ENCODE data around the gene TMEM214. TPM values are rescaled to one million over a fixed set of nuclear protein-coding genes. Genes with fewer than 3 reads are reported as not detected.
A peak's percentile ranks its signal among the peaks of the same experiment; 100 is the strongest.

TMEM214 gene
- total RNA-seq = 100 to 1,000 TPM in 1 of 2 donors, 10 to 100 TPM in 1; 96.4 to 106 TPM
- polyA plus RNA-seq = 10 to 100 TPM; 30.2 to 93.3 TPM
- long read RNA-seq, donor 1, partial matches to known transcripts = 27 of 42 reads
- long read RNA-seq, donor 1, other reads (novel, unspliced or antisense) = 8 of 42 reads
- long read RNA-seq, donor 2, transcript TMEM214-201 (17 exons, 2,990 nt) = major isoform, 16 of 33 reads
- long read RNA-seq, donor 2, partial matches to known transcripts = 14 of 33 reads
- long read RNA-seq, donor 2, other reads (novel, unspliced or antisense) = 1 of 33 reads

DNA sequence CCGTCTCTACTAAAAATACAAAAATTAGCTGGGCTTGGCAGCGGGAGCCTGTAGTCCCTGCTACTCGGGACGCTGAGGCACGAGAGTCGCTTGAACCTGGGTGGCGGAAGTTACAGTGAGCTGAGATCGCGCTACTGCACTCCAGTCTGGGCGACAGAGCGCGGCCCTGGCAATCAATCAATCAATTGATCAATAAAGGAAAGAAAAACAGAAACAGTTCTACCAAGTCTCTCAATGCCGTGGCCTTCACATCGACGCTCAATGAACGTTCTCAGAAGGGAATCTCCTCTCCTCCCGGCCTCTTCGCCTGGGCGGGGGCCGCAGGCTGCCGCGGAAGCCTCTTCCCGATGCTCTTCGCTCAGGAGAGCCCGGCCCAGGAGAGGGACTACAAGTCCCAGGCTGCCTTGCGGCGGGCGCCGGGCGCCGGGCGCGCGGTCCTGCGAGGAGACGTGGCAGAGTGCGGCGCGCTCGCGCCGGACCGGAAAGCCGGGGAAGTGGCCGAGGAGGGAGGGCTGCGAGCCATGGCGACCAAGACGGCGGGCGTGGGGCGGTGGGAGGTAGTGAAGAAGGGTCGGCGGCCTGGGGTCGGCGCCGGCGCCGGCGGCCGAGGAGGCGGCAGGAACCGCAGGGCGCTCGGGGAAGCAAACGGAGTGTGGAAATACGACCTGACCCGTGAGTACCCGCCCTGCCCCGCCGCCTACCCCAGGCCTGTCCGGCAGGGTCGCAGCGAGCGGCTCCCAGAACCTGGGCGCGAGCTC is at the start of gene TMEM214:
Gene TMEM214 (plus strand): TSS at position 471 of the 758 bp plus-strand sequence. CDS start 51 bp downstream, at position 522.
- WGBS, 2 donors = 0 to 1% methylated on average over 73 to 76 of the region's 76 CpGs
- H3K4me1 ChIP-seq (ENCODE audit: control insufficient read depth in 1 of 2, insufficient read depth in 2 of 2, low read length in 2 of 2) = peaks cover 0 to 3% of the 10 kb centered on the region in 2 donors
- H3K27me3 ChIP-seq (ENCODE audit: control insufficient read depth in 1 of 2, insufficient read depth in 2 of 2, low read length in 1 of 2) = no peaks in the 10 kb centered on the region
- peak; percentile 97 for ATAC-seq (ENCODE audit: low FRiP score)
- peak; percentile 94 to 96 for DNase-seq
- H3K4me3 ChIP-seq (ENCODE audit: low read length in 2 of 2) = peak within 1 kb of the TSS; percentile 67 to 71
- peaks cover 0 to 8% of the 10 kb centered on the region in 2 donors for H3K36me3 ChIP-seq (ENCODE audit: control insufficient read depth in 1 of 2, insufficient read depth in 2 of 2, low read length in 1 of 2)
- no peaks in the 10 kb centered on the region for H3K9me3 ChIP-seq (ENCODE audit: control insufficient read depth, low read length)
- intact Hi-C loops (cut with DNase I) = loop anchor here (5.0 kb wide), 1 partner anchor 50 kb away; no protein-coding TSS in a partner anchor
- H3K27ac ChIP-seq (ENCODE audit: low read depth in 1 of 2, low read length in 2 of 2) = peak within 1 kb of the TSS in 1 of 2 donors; percentile 79

DNA sequence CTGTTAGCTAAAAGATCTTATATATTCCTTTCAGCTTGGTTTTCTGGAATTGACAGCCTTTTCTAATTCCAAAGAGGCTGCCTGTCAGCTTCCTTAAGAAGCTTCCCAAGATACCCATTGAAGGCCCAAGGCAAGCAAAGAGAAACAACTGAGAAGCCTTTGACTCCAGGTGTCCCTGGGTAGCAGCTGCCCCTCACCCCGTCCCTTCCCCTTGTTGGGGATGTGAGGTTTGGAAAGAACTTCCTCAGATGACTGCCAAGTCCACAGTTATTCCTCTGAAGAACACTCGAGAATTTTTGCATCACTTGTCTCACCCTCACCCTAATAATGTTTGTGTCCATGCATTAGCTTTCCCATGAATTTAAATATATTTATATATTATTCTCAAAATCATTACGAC is 49.0 kb upstream of the TMEM214 start:
- ATAC-seq (ENCODE audit: low FRiP score) = no peak
- Histone ChIP-seq H3K27ac (ENCODE audit: low read depth in 1 of 2, low read length in 2 of 2) (no peak overlapping the region), H3K4me1 (ENCODE audit: control insufficient read depth in 1 of 2, insufficient read depth in 2 of 2, low read length in 2 of 2) (peaks cover 0 to 2% of the 10 kb centered on the region in 2 donors), H3K27me3 (ENCODE audit: control insufficient read depth in 1 of 2, insufficient read depth in 2 of 2, low read length in 1 of 2) (no peaks in the 10 kb centered on the region), H3K36me3 (ENCODE audit: control insufficient read depth in 1 of 2, insufficient read depth in 2 of 2, low read length in 1 of 2) (no peaks in the 10 kb centered on the region), H3K4me3 (ENCODE audit: low read length in 2 of 2) (no peak overlapping the region), H3K9me3 (ENCODE audit: control insufficient read depth, low read length) (no peaks in the 10 kb centered on the region)
- no peak for DNase-seq
- intact Hi-C loops (cut with DNase I) = no loop called here
- 82 to 84% methylated on average over 3 of the region's 3 CpGs for WGBS, 2 donors

DNA sequence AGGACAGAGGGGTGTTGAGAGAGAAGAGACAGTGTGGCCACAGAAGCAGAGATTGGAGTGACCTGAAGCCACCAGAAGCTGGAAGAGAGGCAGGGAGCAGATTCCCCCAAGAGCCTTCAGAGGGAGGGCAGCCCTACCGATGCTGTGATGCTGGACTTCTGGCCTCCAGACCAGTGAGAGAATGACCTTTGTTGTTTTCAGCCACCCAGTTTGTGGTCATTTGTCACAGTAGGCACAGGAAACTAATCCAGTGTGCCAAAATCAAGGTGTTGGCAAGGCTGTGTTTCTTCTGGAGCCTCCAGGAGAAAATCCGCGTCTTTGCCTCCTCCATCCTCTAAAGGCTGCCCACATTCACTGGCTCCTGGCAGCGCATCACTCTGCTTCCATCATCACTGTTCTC is 47.0 kb upstream of the TMEM214 start:
- Histone ChIP-seq H3K27ac (ENCODE audit: low read depth in 1 of 2, low read length in 2 of 2) (no peak overlapping the region), H3K36me3 (ENCODE audit: control insufficient read depth in 1 of 2, insufficient read depth in 2 of 2, low read length in 1 of 2) (no peaks in the 10 kb centered on the region), H3K27me3 (ENCODE audit: control insufficient read depth in 1 of 2, insufficient read depth in 2 of 2, low read length in 1 of 2) (no peaks in the 10 kb centered on the region), H3K4me3 (ENCODE audit: low read length in 2 of 2) (no peak overlapping the region), H3K4me1 (ENCODE audit: control insufficient read depth in 1 of 2, insufficient read depth in 2 of 2, low read length in 2 of 2) (peaks cover 0 to 2% of the 10 kb centered on the region in 2 donors), H3K9me3 (ENCODE audit: control insufficient read depth, low read length) (no peaks in the 10 kb centered on the region)
- 84 to 85% methylated on average over 4 of the region's 4 CpGs for WGBS, 2 donors
- intact Hi-C loops (cut with DNase I) = no loop called here
- ATAC-seq (ENCODE audit: low FRiP score) (no peak), DNase-seq (no peak)

DNA sequence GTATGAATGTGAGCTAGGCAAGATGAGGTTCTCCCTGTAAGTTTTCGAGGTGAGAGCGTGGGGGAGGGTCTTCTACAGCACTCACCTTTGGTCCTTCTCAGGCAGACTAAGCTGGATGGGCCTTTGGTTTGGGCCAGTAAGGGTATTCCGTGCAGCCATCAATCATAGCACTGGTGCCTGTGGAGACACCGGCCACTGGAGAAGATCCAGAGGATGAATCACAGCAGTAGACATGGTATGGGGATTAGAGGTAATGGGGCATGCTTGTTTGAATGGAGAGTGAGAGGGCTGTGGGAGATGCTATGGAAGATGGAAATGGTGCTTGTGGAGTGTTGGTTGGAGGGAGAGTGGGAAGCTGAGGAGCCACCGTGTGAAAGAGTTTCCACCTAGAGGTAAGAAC is 46.2 kb upstream of the TMEM214 start:
- H3K36me3 ChIP-seq (ENCODE audit: control insufficient read depth in 1 of 2, insufficient read depth in 2 of 2, low read length in 1 of 2) = no peaks in the 10 kb centered on the region
- H3K9me3 ChIP-seq (ENCODE audit: control insufficient read depth, low read length) = no peaks in the 10 kb centered on the region
- H3K4me1 ChIP-seq (ENCODE audit: control insufficient read depth in 1 of 2, insufficient read depth in 2 of 2, low read length in 2 of 2) = peaks cover 0 to 2% of the 10 kb centered on the region in 2 donors
- 89 to 91% methylated on average over 5 of the region's 5 CpGs for WGBS, 2 donors
- no peak overlapping the region for H3K27ac ChIP-seq (ENCODE audit: low read depth in 1 of 2, low read length in 2 of 2)
- no peak overlapping the region for H3K4me3 ChIP-seq (ENCODE audit: low read length in 2 of 2)
- DNase-seq = no peak
- no peak for ATAC-seq (ENCODE audit: low FRiP score)
- no peaks in the 10 kb centered on the region for H3K27me3 ChIP-seq (ENCODE audit: control insufficient read depth in 1 of 2, insufficient read depth in 2 of 2, low read length in 1 of 2)
- intact Hi-C loops (cut with DNase I) = no loop called here

DNA sequence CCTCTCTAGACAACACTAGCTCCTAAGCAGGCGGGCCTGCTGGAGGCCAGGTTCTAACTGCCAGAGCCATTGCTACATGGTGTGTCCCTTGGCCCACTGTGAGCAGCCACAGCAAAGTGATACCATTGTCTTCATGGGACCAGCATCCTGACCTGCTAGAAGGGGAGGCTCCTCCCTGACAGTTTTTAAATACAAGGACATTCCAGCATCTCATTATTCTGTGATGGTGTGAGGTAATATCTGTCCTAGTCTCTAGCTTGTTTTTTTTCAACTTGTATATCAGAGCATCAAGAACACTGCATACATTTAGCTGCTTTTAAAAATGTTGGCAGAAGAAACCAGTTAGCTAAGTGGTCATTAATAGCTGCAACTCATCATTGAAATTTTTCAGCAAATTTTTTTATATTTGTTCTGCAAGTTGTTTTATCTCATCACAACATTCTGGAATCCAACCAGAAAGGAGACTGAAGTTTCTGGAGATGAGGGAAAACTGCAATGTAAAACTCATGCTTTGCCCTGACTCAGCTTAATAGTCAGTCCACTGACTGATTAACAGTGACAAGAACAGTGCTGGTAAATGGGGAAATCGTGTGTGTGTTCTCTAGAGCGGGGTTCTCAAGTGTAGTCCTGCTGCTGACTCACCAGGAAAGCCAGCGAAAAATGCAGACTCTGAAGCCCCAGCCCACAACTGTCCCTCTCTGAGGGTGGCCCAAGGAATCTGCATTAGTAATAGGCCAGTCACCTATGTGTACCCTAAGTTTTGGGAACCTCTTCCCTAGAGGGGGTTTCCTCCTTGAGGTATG is 44.5 kb upstream of the TMEM214 start:
- no peaks in the 10 kb centered on the region for H3K27me3 ChIP-seq (ENCODE audit: control insufficient read depth in 1 of 2, insufficient read depth in 2 of 2, low read length in 1 of 2)
- H3K27ac ChIP-seq (ENCODE audit: low read depth in 1 of 2, low read length in 2 of 2) = no peak overlapping the region
- no peaks in the 10 kb centered on the region for H3K36me3 ChIP-seq (ENCODE audit: control insufficient read depth in 1 of 2, insufficient read depth in 2 of 2, low read length in 1 of 2)
- no peak for ATAC-seq (ENCODE audit: low FRiP score)
- no peaks in the 10 kb centered on the region for H3K9me3 ChIP-seq (ENCODE audit: control insufficient read depth, low read length)
- DNase-seq = no peak
- intact Hi-C loops (cut with DNase I) = no loop called here
- 71 to 73% methylated on average over 4 of the region's 4 CpGs for WGBS, 2 donors
- H3K4me3 ChIP-seq (ENCODE audit: low read length in 2 of 2) = no peak overlapping the region
- H3K4me1 ChIP-seq (ENCODE audit: control insufficient read depth in 1 of 2, insufficient read depth in 2 of 2, low read length in 2 of 2) = no peaks in the 10 kb centered on the region

- WGBS, 2 donors = 82 to 87% methylated on average over 8 of the region's 8 CpGs
- no peaks in the 10 kb centered on the region for H3K4me1 ChIP-seq (ENCODE audit: control insufficient read depth in 1 of 2, insufficient read depth in 2 of 2, low read length in 2 of 2)
- H3K9me3 ChIP-seq (ENCODE audit: control insufficient read depth, low read length) = no peaks in the 10 kb centered on the region
- intact Hi-C loops (cut with DNase I) = no loop called here
- DNase-seq = no peak
- H3K36me3 ChIP-seq (ENCODE audit: control insufficient read depth in 1 of 2, insufficient read depth in 2 of 2, low read length in 1 of 2) = no peaks in the 10 kb centered on the region
- no peak overlapping the region for H3K27ac ChIP-seq (ENCODE audit: low read depth in 1 of 2, low read length in 2 of 2)
- no peaks in the 10 kb centered on the region for H3K27me3 ChIP-seq (ENCODE audit: control insufficient read depth in 1 of 2, insufficient read depth in 2 of 2, low read length in 1 of 2)
- H3K4me3 ChIP-seq (ENCODE audit: low read length in 2 of 2) = no peak overlapping the region
- no peak for ATAC-seq (ENCODE audit: low FRiP score)
Observed at GRCh38 chr2:26989156-26989555, 43.6 kb upstream of the TMEM214 start.

DNA sequence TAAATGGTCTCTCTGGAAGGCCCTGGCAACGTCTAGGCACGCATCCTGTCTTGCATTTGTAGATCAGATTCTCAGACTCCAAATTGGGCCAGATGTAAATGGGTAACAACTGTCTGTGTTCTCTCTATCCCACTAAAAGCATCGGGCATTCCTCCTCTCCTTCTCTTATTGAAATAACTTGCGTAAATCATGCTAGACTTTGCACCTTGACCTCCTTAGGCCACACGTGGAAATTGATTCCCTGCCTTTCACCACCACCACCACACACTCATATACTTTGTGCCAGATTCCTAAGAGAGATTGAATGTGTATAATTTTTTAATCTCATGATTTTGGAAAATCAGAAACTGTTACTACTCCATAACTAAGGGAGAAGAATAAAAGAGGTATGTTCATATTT is 41.0 kb upstream of the TMEM214 start:
- no peak overlapping the region for H3K4me3 ChIP-seq (ENCODE audit: low read length in 2 of 2)
- no peak overlapping the region for H3K27ac ChIP-seq (ENCODE audit: low read depth in 1 of 2, low read length in 2 of 2)
- H3K4me1 ChIP-seq (ENCODE audit: control insufficient read depth in 1 of 2, insufficient read depth in 2 of 2, low read length in 2 of 2) = no peaks in the 10 kb centered on the region
- ATAC-seq (ENCODE audit: low FRiP score) (no peak), DNase-seq (no peak)
- no peaks in the 10 kb centered on the region for H3K27me3 ChIP-seq (ENCODE audit: control insufficient read depth in 1 of 2, insufficient read depth in 2 of 2, low read length in 1 of 2)
- H3K9me3 ChIP-seq (ENCODE audit: control insufficient read depth, low read length) = no peaks in the 10 kb centered on the region
- H3K36me3 ChIP-seq (ENCODE audit: control insufficient read depth in 1 of 2, insufficient read depth in 2 of 2, low read length in 1 of 2) = no peaks in the 10 kb centered on the region
- intact Hi-C loops (cut with DNase I) = no loop called here
- WGBS, 2 donors = 68 to 80% methylated on average over 5 of the region's 5 CpGs

DNA sequence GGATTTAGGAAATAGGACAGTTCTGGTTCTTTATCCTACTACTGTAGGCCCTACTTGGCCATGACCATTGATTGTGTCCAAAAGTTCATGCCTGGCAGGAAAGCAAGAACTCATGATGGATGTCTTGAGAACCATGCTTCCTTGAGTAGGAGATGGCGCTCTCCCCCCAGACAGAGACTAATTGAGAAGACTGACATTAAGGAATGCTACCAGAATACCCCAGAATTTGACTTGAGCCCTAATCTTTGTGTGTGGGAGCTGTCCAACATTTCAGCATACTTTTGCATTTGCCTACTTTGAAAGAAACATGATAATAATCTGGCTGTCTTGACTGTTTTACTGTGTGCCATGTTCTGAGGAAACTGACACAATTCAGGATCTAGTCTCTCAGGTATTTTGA is 39.0 kb upstream of the TMEM214 start:
- WGBS, 2 donors = 75 to 79% methylated on average over 1 of the region's 1 CpG
- ATAC-seq (ENCODE audit: low FRiP score) (no peak), DNase-seq (no peak)
- Histone ChIP-seq H3K4me3 (ENCODE audit: low read length in 2 of 2) (no peak overlapping the region), H3K9me3 (ENCODE audit: control insufficient read depth, low read length) (no peaks in the 10 kb centered on the region), H3K36me3 (ENCODE audit: control insufficient read depth in 1 of 2, insufficient read depth in 2 of 2, low read length in 1 of 2) (no peaks in the 10 kb centered on the region), H3K27me3 (ENCODE audit: control insufficient read depth in 1 of 2, insufficient read depth in 2 of 2, low read length in 1 of 2) (no peaks in the 10 kb centered on the region), H3K27ac (ENCODE audit: low read depth in 1 of 2, low read length in 2 of 2) (no peak overlapping the region), H3K4me1 (ENCODE audit: control insufficient read depth in 1 of 2, insufficient read depth in 2 of 2, low read length in 2 of 2) (no peaks in the 10 kb centered on the region)
- intact Hi-C loops (cut with DNase I) = no loop called here

All from aorta (tissue), 5 donors.